Right lobe of liver (tissue), 6 donors: ENCODE measurements around the gene STRBP. TPM values are rescaled to one million over a fixed set of nuclear protein-coding genes. Genes with fewer than 3 reads are reported as not detected.
"Not testable (repeated sequence)": the region's sequence is repeated elsewhere in the genome, so short reads cannot be mapped to it uniquely, and the experiment has no call there.

Experiments used
- ATAC-seq, 4 donors: fragments of 200-7000 bp; cut with Tn5 transposase; one replicate each; pipeline ENCODE4 v1.9.1; 2020; ENCODE audit warnings: mild to moderate bottlenecking in 4 of 4, moderate library complexity in 4 of 4
- DNase-seq, 3 donors: peaks; one replicate each; pipeline ENCODE4 v3.0.0-alpha.2; 2020
- H3K27ac ChIP-seq, 3 donors: fragments of 200-600 bp; one replicate each; pipeline ENCODE4 v1.8.0; 2022
- H3K27me3 ChIP-seq, 2 donors: fragments of 200-600 bp; one replicate each; pipeline ENCODE4 v1.8.0; 2022
- H3K36me3 ChIP-seq, 4 donors: fragments of 200-600 bp; sonication (generic) in 1 of 4; one replicate each; pipeline versions ENCODE4 v1.5.1 to v1.8.0; 2017 to 2022; ENCODE audit warnings: control low read depth in 1 of 4
- H3K4me1 ChIP-seq, 4 donors: fragments of 200-600 bp; sonication (generic) in 1 of 4; one replicate each; pipeline versions ENCODE4 v1.5.1 to v1.8.0; 2017 to 2022; ENCODE audit warnings: control low read depth in 1 of 4
- H3K4me3 ChIP-seq, 3 donors: fragments of 200-600 bp; one replicate each; pipeline ENCODE4 v1.8.0; 2022
- H3K9me3 ChIP-seq, 4 donors: fragments of 200-600 bp; sonication (generic) in 1 of 4; one replicate each; pipeline versions ENCODE4 v1.5.1 to v1.8.0; 2017 to 2022; ENCODE audit warnings: control low read depth in 1 of 4
- CTCF ChIP-seq, 4 donors: fragments of 200-600 bp in 3 of 4; fragments of 450-650 bp in 1 of 4; IDR thresholded peaks; one replicate each; pipeline versions ENCODE4 v1.5.1 to v1.8.0; 2016 to 2022; ENCODE audit warnings: antibody characterized with exemption in 4 of 4, mild to moderate bottlenecking in 2 of 4
- POLR2A ChIP-seq: fragments of 450-650 bp; IDR thresholded peaks from one replicate; pipeline ENCODE4 v1.6.1; 2017; ENCODE audit warnings: antibody characterized with exemption, mild to moderate bottlenecking
- WGBS: methylation state at CpG from one replicate; pipeline ENCODE4 v1.1.6; 2018; ENCODE audit warnings: low coverage, low lambda C conversion rate; ENCODE audit not compliant: insufficient coverage; ENCODE audit errors: missing lambda C conversion rate; 5-methylcytosine and 5-hydroxymethylcytosine counted together
- intact Hi-C, 2 donors: fragments of 100-400 bp; cut with DNase I; formaldehyde crosslinking; loops; one replicate each; pipeline versions ENCODE4 v1.11.2 to v1.14.1; 2022
- total RNA-seq, 6 experiments: library from RNA; depleted of rRNA in 2 of 6; stranded (reverse); fragments of >200 nt in 2 of 6; fragmentation: NEBNext Ultra II Directional in 3 of 6; extraction: Animal tissue kit (Norgen Biotek cat#: 25700) in 3 of 6; gene quantifications; one replicate each; pipeline versions ENCODE4 v1.1.0 to v1.2.4, GENCODE V29; 2016 to 2023
- donor health status: DM: no; HTN: yes; CAD: no.
- donor health status: DM: no; HTN: no; CAD: no.
- donor health status: DM: no; HTN: no; CAD: no.
- donor health status: DM: no; HTN: yes; CAD: no.
- donor health status: DM: no; HTN: yes; CAD: no.

STRBP gene
- total RNA-seq, 6 experiments from 2014 or later = 5.3 to 10.2 (median 8.3) TPM

GRCh38 chr9:123281659-123282350 is 13.4 kb upstream of the STRBP start:
- Histone ChIP-seq H3K9me3 (no peaks in the 10 kb centered on the region), H3K27me3 (no peaks in the 10 kb centered on the region), H3K36me3 (no peaks in the 10 kb centered on the region), H3K4me1 (no peaks in the 10 kb centered on the region), H3K27ac (no peak overlapping the region), H3K4me3 (no peak overlapping the region)
- no peak for DNase-seq
- TF ChIP-seq POLR2A (no peak), CTCF (IDR thresholded peaks at IDR 0.05) (no peak)
- 63% methylated on average over 9 of the region's 9 CpGs for WGBS
- ATAC-seq = no peak
- intact Hi-C loops = no loop called here

- not testable (repeated sequence) for H3K27me3 ChIP-seq
- WGBS = 38% methylated on average over 2 of the region's 4 CpGs
These were observed 10.6 kb upstream of the STRBP start for GRCh38 chr9:123278879-123279493.

GRCh38 chr9:123278361-123278760 is 10.0 kb upstream of the STRBP start:
- no peaks in the 10 kb centered on the region for H3K9me3 ChIP-seq
- ATAC-seq = no peak
- WGBS = 79% methylated on average over 3 of the region's 3 CpGs
- H3K4me3 ChIP-seq = no peak overlapping the region
- H3K36me3 ChIP-seq = no peaks in the 10 kb centered on the region
- H3K4me1 ChIP-seq = no peaks in the 10 kb centered on the region
- intact Hi-C loops = no loop called here
- no peak for TF ChIP-seq POLR2A
- TF ChIP-seq CTCF (IDR thresholded peaks at IDR 0.05) = no peak
- no peak overlapping the region for H3K27ac ChIP-seq
- no peaks in the 10 kb centered on the region for H3K27me3 ChIP-seq
- DNase-seq = no peak

More at GRCh38 chr9:123278879-123279493, 10.6 kb upstream of the STRBP start:
- intact Hi-C loops, ATAC-seq, DNase-seq, H3K36me3 ChIP-seq, H3K4me3 ChIP-seq, H3K9me3 ChIP-seq, H3K4me1 ChIP-seq, H3K27ac ChIP-seq: not testable (repeated sequence)

- ATAC-seq (no peak), DNase-seq (no peak)
- Histone ChIP-seq H3K27ac (no peak overlapping the region), H3K27me3 (no peaks in the 10 kb centered on the region), H3K9me3 (no peaks in the 10 kb centered on the region), H3K4me3 (no peak overlapping the region), H3K36me3 (no peaks in the 10 kb centered on the region), H3K4me1 (no peaks in the 10 kb centered on the region)
- intact Hi-C loops = no loop called here
- TF ChIP-seq POLR2A = no peak
These were observed 8.2 kb upstream of the STRBP start for GRCh38 chr9:123276551-123276950.

- intact Hi-C loops = not testable (repeated sequence)
- WGBS = 81% methylated on average over 6 of the region's 6 CpGs
These were observed 2.7 kb upstream of the STRBP start for GRCh38 chr9:123271133-123271532.

GRCh38 chr9:123269281-123269680 is 895 bp upstream of the STRBP start:
- Histone ChIP-seq H3K4me1 (peaks cover 0 to 4% (median 0%) of the 10 kb centered on the region in 4 donors), H3K27me3 (no peaks in the 10 kb centered on the region), H3K36me3 (no peaks in the 10 kb centered on the region), H3K4me3 (peak overlapping the region; percentile 57 to 78 (median 69)), H3K9me3 (no peaks in the 10 kb centered on the region), H3K27ac (peak overlapping the region in 2 of 3 donors; percentile 28 to 55)
- TF ChIP-seq POLR2A = no peak
- no peak for TF ChIP-seq CTCF (IDR thresholded peaks at IDR 0.05)
- DNase-seq (peak in 2 of 3 donors; percentile 19 to 47), ATAC-seq (no peak)
- intact Hi-C loops = no loop called here
- WGBS = 40% methylated on average over 2 of the region's 7 CpGs

More at GRCh38 chr9:123271133-123271532, 2.7 kb upstream of the STRBP start:
- H3K27me3 ChIP-seq, H3K4me3 ChIP-seq, H3K4me1 ChIP-seq, DNase-seq, H3K36me3 ChIP-seq, H3K27ac ChIP-seq, ATAC-seq, H3K9me3 ChIP-seq: not testable (repeated sequence)
